Peyer's patch (tissue), 4 donors: ENCODE data around the gene THAP4. TPM values are rescaled to one million over a fixed set of nuclear protein-coding genes. Genes with fewer than 3 reads are reported as not detected.

ENCODE experiments used
- DNase-seq, 3 donors: peaks; one replicate each; pipeline ENCODE4 v3.0.0-alpha.2; 2017 to 2019
- H3K27ac ChIP-seq, 4 donors: fragments of 200-600 bp; sonication (generic); one replicate each; pipeline ENCODE4 v1.5.1; 2016 to 2019
- H3K27me3 ChIP-seq, 2 donors: fragments of 200-600 bp; sonication (generic); one replicate each; pipeline ENCODE4 v1.5.1; 2019
- H3K36me3 ChIP-seq, 3 donors: fragments of 200-600 bp; sonication (generic); one replicate each; pipeline ENCODE4 v1.5.1; 2016 to 2019
- H3K4me1 ChIP-seq, 4 donors: fragments of 200-600 bp; sonication (generic); one replicate each; pipeline ENCODE4 v1.5.1; 2016 to 2019
- H3K4me3 ChIP-seq, 4 donors: fragments of 200-600 bp; sonication (generic); 1 replicate in 3 of 4; 2 replicates in 1 of 4; pipeline ENCODE4 v1.5.1; 2016 to 2019; ENCODE audit warnings: mild to moderate bottlenecking in 1 of 4
- H3K9me3 ChIP-seq, 4 donors: fragments of 200-600 bp; sonication (generic); one replicate each; pipeline ENCODE4 v1.5.1; 2016 to 2019; ENCODE audit warnings: mild to moderate bottlenecking in 1 of 4
- POLR2A ChIP-seq, 2 donors: fragments of 450-650 bp; IDR thresholded peaks; one replicate each; pipeline ENCODE4 v1.5.1; 2017; ENCODE audit warnings: antibody characterized with exemption in 2 of 2, mild to moderate bottlenecking in 2 of 2, moderate library complexity in 2 of 2
- total RNA-seq, 4 donors: library from RNA; depleted of rRNA; stranded (reverse); fragments of >200 nt; gene quantifications; one replicate each; pipeline ENCODE4 v1.1.0, GENCODE V29; 2016
- TF ChIP-seq, protein P1 (sequence below), 6 experiments: fragments of 450-650 bp in 4 of 6; fragments of 200-600 bp in 2 of 6; sonication (generic) in 1 of 6; IDR thresholded peaks; one replicate each; pipeline ENCODE4 v1.5.1; 2017 to 2019; ENCODE audit warnings: antibody characterized with exemption in 6 of 6, mild to moderate bottlenecking in 3 of 6, moderate library complexity in 1 of 6

Gene THAP4
- total RNA-seq, 4 donors from 2014 or later = 46.4 to 90.0 (median 71.8) TPM

DNA sequence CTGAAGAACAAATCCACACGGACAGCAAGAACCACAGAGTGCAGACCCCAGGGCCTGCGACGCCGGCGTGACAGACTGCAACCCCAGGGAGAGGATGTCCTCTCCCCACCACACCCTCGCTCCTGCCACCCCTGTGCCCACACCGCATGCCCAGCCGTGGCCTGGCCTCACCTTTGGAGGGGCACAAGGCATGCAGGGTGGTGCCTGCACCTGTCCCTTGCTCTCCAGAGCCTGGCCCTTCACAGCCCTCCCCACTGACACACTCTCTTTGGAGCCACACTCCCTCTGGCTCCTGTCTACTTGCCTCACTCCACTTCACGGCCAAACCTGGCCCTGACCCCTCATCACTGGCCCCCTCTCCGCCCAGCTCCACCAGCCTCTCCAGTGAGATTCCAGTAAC lies 9.3 kb downstream of the THAP4 start:
- H3K4me3 ChIP-seq = no peak overlapping the region
- peaks cover 0 to 28% (median 0%) of the 10 kb centered on the region in 3 donors for H3K36me3 ChIP-seq
- H3K4me1 ChIP-seq = peaks cover 0 to 4% (median 0%) of the 10 kb centered on the region in 4 donors
- H3K9me3 ChIP-seq = no peaks in the 10 kb centered on the region
- no peaks in the 10 kb centered on the region for H3K27me3 ChIP-seq
- DNase-seq = no peak
- TF ChIP-seq, protein P1, sequence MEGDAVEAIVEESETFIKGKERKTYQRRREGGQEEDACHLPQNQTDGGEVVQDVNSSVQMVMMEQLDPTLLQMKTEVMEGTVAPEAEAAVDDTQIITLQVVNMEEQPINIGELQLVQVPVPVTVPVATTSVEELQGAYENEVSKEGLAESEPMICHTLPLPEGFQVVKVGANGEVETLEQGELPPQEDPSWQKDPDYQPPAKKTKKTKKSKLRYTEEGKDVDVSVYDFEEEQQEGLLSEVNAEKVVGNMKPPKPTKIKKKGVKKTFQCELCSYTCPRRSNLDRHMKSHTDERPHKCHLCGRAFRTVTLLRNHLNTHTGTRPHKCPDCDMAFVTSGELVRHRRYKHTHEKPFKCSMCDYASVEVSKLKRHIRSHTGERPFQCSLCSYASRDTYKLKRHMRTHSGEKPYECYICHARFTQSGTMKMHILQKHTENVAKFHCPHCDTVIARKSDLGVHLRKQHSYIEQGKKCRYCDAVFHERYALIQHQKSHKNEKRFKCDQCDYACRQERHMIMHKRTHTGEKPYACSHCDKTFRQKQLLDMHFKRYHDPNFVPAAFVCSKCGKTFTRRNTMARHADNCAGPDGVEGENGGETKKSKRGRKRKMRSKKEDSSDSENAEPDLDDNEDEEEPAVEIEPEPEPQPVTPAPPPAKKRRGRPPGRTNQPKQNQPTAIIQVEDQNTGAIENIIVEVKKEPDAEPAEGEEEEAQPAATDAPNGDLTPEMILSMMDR (IDR thresholded peaks at IDR 0.05) = no peak
- TF ChIP-seq POLR2A (IDR thresholded peaks at IDR 0.05) = no peak
- H3K27ac ChIP-seq = no peak overlapping the region

DNA sequence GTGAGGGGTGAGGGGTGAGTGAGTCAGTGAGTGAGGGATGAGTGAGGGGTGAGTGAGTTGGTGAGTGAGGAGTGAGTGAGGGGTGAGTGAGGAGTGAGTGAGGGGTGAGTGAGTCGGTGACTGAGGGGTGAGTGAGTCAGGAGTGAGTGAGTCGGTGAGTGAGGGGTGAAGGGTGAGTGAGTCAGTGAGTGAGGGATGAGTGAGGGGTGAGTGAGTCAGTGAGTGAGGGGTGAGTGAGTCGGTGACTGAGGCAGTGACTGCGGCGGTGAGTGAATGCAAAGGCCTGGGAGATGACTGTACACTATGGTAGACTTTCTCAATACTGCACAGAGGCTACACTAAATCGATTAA lies 16.6 kb downstream of the THAP4 start:
- Histone ChIP-seq H3K27ac (no peak overlapping the region), H3K27me3 (no peaks in the 10 kb centered on the region), H3K4me3 (no peak overlapping the region), H3K9me3 (no peaks in the 10 kb centered on the region), H3K4me1 (peaks cover 0 to 3% (median 0%) of the 10 kb centered on the region in 4 donors), H3K36me3 (peaks cover 0 to 4% (median 0%) of the 10 kb centered on the region in 3 donors)
- DNase-seq = no peak
- TF ChIP-seq, protein P1 (IDR thresholded peaks at IDR 0.05) = no peak
- TF ChIP-seq POLR2A (IDR thresholded peaks at IDR 0.05) = no peak

DNA sequence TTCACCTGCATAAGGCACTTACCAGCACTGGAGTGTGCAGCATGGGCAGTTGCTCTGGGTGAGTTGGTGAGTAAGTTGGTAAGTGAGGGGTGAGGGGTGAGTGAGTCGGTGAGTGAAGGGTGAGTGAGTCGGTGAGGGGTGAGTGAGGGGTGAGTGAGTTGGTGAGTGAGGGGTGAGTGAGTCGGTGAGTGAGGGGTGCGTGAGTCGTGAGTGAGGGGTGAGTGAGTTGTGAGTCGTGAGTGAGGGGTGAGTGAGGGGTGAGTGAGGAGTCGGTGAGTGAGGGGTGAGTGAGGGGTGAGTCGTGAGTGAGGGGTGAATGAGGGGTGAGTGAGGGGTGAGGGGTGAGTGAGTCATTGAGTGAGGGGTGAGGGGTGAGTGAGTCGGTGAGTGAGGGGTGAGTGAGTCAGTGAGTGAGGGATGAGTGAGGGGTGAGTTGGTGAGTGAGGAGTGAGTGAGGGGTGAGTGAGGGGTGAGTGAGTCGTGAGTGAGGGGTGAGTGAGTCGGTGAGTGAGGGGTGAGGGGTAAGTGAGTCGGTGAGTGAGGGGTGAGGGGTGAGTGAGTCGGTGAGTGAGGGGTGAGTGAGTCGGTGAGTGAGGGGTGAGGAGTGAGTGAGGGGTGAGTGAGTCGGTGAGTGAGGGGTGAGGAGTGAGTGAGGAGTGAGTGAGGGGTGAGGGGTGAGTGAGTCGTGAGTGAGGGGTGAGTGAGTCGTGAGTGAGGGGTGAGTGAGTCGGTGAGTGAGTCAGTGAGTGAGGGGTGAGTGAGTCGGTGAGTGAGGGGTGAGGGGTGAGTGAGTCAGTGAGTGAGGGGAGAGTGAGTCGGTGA lies 17.1 kb downstream of the THAP4 start:
- H3K9me3 ChIP-seq = no peaks in the 10 kb centered on the region
- TF ChIP-seq, protein P1 (IDR thresholded peaks at IDR 0.05) = no peak
- no peak for TF ChIP-seq POLR2A (IDR thresholded peaks at IDR 0.05)
- H3K27me3 ChIP-seq = no peaks in the 10 kb centered on the region
- H3K27ac ChIP-seq = no peak overlapping the region
- DNase-seq = no peak
- H3K4me3 ChIP-seq = no peak overlapping the region
- peaks cover 0 to 8% (median 0%) of the 10 kb centered on the region in 4 donors for H3K4me1 ChIP-seq
- peaks cover 0 to 4% (median 0%) of the 10 kb centered on the region in 3 donors for H3K36me3 ChIP-seq

DNA sequence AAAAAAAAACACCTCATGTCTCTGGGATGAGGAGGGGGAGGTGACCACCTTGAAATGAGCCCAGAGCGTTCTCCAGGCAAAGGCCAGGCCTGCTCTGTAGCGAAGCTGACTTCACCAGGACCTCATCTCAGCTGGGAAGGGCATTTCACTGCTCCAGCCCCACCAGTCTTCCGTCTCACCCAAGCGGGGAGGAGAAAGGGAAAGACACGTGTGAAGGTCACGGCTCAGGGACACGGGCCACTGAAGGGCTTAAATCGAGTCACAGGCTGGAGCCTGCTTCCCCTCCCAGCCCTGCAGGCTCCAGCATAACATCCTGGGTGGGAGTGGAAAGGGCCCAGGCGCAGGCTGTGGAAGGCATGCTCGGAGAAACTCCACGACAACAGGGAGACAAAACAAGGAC lies 18.1 kb downstream of the THAP4 start:
- no peak for DNase-seq
- H3K4me1 ChIP-seq = peaks cover 0 to 8% (median 0%) of the 10 kb centered on the region in 4 donors
- H3K36me3 ChIP-seq = peaks cover 0 to 4% (median 0%) of the 10 kb centered on the region in 3 donors
- H3K9me3 ChIP-seq = no peaks in the 10 kb centered on the region
- no peaks in the 10 kb centered on the region for H3K27me3 ChIP-seq
- TF ChIP-seq, protein P1 (IDR thresholded peaks at IDR 0.05) = no peak
- TF ChIP-seq POLR2A (IDR thresholded peaks at IDR 0.05) = no peak
- H3K27ac ChIP-seq = no peak overlapping the region
- H3K4me3 ChIP-seq = no peak overlapping the region

DNA sequence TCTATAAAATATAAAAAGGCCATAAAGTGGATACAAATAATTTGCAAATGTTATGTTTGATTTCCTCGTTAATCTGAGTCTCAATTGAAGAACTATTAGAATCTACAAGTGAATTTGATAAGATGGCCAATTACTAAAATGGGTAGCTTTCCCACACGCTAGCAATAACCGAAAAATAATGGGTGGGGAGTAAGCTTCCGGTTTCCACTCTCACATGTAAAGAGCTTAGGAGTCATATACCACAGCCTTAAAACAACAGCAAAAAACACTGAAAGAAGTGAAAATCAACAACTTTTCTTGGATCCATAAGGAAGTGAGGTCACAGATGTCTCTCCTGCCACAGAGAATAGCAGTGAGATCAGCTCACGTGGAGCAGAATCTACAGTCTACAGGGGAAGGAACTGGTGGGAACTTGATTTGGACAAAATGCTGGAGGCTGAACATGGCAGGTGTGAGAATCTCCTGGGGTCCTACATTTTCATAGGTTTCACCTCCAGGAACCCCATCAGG lies 18.6 kb downstream of the THAP4 start:
- TF ChIP-seq POLR2A (IDR thresholded peaks at IDR 0.05) = no peak
- TF ChIP-seq, protein P1 (IDR thresholded peaks at IDR 0.05) = no peak
- H3K36me3 ChIP-seq = peaks cover 0 to 4% (median 0%) of the 10 kb centered on the region in 3 donors
- peak overlapping the region in 1 of 4 donors; percentile 17 for H3K27ac ChIP-seq
- no peak overlapping the region for H3K4me3 ChIP-seq
- no peaks in the 10 kb centered on the region for H3K27me3 ChIP-seq
- DNase-seq = no peak
- no peaks in the 10 kb centered on the region for H3K9me3 ChIP-seq
- H3K4me1 ChIP-seq = peaks cover 0 to 8% (median 0%) of the 10 kb centered on the region in 4 donors
